Measurements from ENCODE around the gene DGKZ.

DGKZ gene

DNA sequence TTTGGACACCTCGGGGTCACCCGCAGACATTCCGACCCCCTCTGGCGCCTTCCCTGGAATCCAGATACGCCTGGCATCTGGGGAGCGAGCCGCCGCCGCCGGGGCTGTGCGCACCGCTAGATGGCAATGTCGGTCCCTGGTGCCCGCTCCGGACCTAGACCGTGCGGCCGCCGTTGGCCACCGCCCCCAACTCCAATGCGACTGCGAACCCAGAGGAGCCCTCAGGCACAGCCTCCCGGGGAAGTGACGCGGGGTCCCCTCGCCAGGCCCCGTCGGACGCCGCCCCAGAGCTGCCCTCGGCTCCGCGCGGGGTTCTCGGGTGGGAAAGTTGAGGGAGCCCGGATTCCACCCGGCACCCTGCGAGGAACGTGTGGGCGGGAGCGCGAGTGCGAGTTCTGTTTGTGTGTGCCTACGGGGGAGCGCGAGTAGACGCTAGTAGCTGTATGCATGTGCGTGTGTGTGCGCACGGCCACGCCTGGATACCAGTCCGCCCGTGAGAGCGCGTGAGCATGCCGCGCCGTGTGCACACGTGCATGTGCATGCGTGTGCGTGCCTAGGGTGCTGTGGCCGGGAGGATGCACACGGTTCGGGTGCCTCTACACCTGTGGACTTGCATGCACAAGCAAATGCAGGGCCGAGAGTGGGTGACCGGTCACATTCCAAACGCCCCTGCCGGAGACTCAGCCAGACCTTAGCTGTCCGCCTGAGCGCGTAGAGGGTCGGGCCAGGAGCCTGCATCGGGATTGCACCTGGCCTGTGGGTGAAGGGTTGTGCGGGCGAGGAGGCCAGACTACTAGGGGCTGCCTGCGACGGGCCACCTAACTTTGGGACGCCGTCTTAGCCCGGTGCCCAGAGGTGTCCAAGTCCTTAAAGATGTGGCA is 42.4 kb downstream of the DGKZ start:
- no peak overlapping the region for H2AFZ ChIP-seq (ENCODE audit: low read depth, low read length, severe bottlenecking)
- no peaks in the 10 kb centered on the region for H3K9me3 ChIP-seq (ENCODE audit: insufficient read depth, low read length)
- no peaks in the 10 kb centered on the region for H3K79me2 ChIP-seq (ENCODE audit: insufficient read depth, low read length)
- H3K9ac ChIP-seq (ENCODE audit: low read length), result no peak overlapping the region; the same call in 1 of the 2 replicates
- no peaks in the 10 kb centered on the region for H3K36me3 ChIP-seq (ENCODE audit: low read length)
- TF ChIP-seq CTCF (IDR thresholded peaks at IDR 0.05; ENCODE audit: insufficient read depth, low read length, poor library complexity, severe bottlenecking) (peak; percentile 88), EZH2phosphoT487 (conservative IDR thresholded peaks at IDR 0.05; ENCODE audit: low read length) (peak; percentile 75; the same call in 1 of the 2 replicates)
- H4K20me1 ChIP-seq (ENCODE audit: low read depth, low read length), result peaks cover 4% of the 10 kb centered on the region; the same call in 1 of the 2 replicates
- peak overlapping the region; percentile 65 for H3K4me2 ChIP-seq (ENCODE audit: low read depth, low read length, poor library complexity, severe bottlenecking)
- H3K4me3 ChIP-seq (ENCODE audit: insufficient read depth, low read length, poor library complexity, severe bottlenecking), result peak overlapping the region; percentile 39
- no peaks in the 10 kb centered on the region for H3K9me2 ChIP-seq (replicated peaks; ENCODE audit: insufficient read depth, low read length)
- no peaks in the 10 kb centered on the region for H3K27me3 ChIP-seq (ENCODE audit: low read length)
- H3F3A ChIP-seq (ENCODE audit: insufficient read depth), result no peaks in the 10 kb centered on the region
- no peak overlapping the region for H3K27ac ChIP-seq (ENCODE audit: low read depth, low read length)

DNA sequence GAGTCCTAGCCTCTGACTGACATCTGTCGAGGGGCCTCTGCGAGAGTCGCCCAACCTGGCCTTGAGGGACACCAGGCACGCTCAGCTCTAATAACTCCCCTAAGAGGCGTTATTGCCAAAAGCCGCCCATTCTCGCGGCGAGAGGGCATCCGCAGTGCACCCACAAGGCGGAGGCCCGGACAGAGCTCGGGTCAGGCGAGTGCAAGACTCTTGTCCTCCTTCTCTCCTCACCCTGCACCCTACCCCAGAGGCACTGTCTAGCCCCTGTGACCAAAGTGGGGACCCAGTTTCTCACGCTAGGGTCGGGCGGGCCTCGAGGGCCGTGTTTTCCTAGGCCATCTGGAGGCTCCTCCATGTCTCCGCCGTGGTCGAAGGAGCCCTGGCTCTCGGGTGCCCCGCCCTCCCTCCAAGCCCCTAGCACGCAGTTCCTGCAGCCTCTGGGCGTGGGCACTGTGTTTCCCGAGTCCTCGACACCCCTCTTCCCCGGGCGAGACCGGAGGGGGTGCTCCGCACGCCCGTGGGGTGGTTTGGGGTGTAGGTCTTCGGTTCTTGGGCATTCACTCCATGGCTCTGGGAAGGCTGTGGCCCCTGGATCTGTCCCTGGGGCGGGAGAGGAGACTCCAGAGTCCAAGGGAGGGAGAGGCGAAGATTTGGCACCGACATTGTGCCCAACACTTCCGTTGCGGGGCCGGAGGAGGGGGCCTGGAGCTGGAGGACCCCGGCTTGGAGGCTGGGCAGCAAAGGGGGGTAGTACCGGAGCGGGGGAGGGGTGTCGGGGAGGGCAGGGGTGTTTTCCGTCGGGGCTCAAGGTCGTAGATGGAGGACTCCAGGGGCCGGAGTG is 43.3 kb downstream of the DGKZ start:
- Histone ChIP-seq H3K9ac (ENCODE audit: low read length) (no peak overlapping the region), H2AFZ (ENCODE audit: low read depth, low read length, severe bottlenecking) (no peak overlapping the region), H3K9me2 (replicated peaks; ENCODE audit: insufficient read depth, low read length) (no peaks in the 10 kb centered on the region), H4K20me1 (ENCODE audit: low read depth, low read length) (peaks cover 4% of the 10 kb centered on the region; the same call in 1 of the 2 replicates), H3K27me3 (ENCODE audit: low read length) (no peaks in the 10 kb centered on the region), H3K36me3 (ENCODE audit: low read length) (no peaks in the 10 kb centered on the region), H3K9me3 (ENCODE audit: insufficient read depth, low read length) (no peaks in the 10 kb centered on the region), H3K79me2 (ENCODE audit: insufficient read depth, low read length) (no peaks in the 10 kb centered on the region), H3K4me2 (ENCODE audit: low read depth, low read length, poor library complexity, severe bottlenecking) (peak overlapping the region; percentile 65), H3F3A (ENCODE audit: insufficient read depth) (no peaks in the 10 kb centered on the region), H3K4me3 (ENCODE audit: insufficient read depth, low read length, poor library complexity, severe bottlenecking) (no peak overlapping the region), H3K27ac (ENCODE audit: low read depth, low read length) (no peak overlapping the region)
- TF ChIP-seq CTCF (IDR thresholded peaks at IDR 0.05; ENCODE audit: insufficient read depth, low read length, poor library complexity, severe bottlenecking) (no peak), EZH2phosphoT487 (conservative IDR thresholded peaks at IDR 0.05; ENCODE audit: low read length) (no peak)

DNA sequence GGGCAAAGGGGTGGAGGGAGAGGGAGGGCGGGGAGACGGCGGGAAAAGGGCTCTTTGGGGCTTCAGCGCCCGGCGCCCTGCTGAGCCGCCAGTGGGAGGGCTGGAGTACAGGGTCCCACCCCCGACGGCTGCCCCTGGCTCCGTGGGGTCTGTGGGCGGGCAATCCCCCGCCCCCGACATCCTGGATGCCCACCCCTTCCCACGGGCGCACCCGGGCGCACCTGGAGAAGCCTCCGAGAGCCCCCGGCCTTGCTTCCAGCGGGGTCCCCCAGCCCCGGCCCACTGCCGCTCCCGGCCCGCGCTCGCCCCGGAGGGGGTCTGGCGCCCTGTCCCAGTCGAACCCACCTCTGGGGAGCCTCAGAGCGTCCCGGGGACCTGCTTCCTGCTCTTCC is 43.9 kb downstream of the DGKZ start:
- Histone ChIP-seq H3K4me3 (ENCODE audit: insufficient read depth, low read length, poor library complexity, severe bottlenecking) (peak overlapping the region; percentile 19), H3K27ac (ENCODE audit: low read depth, low read length) (no peak overlapping the region)

More for the DNA sequence above, 43.9 kb downstream of the DGKZ start:
- H3K9me2 ChIP-seq (replicated peaks; ENCODE audit: insufficient read depth, low read length), result no peaks in the 10 kb centered on the region
- no peak overlapping the region for H2AFZ ChIP-seq (ENCODE audit: low read depth, low read length, severe bottlenecking)
- no peaks in the 10 kb centered on the region for H3K79me2 ChIP-seq (ENCODE audit: insufficient read depth, low read length)
- peaks cover 4% of the 10 kb centered on the region; the same call in 1 of the 2 replicates for H4K20me1 ChIP-seq (ENCODE audit: low read depth, low read length)
- TF ChIP-seq EZH2phosphoT487 (conservative IDR thresholded peaks at IDR 0.05; ENCODE audit: low read length) (no peak), CTCF (IDR thresholded peaks at IDR 0.05; ENCODE audit: insufficient read depth, low read length, poor library complexity, severe bottlenecking) (no peak)
- H3K4me2 ChIP-seq (ENCODE audit: low read depth, low read length, poor library complexity, severe bottlenecking), result peak overlapping the region; percentile 52
- no peaks in the 10 kb centered on the region for H3F3A ChIP-seq (ENCODE audit: insufficient read depth)
- no peaks in the 10 kb centered on the region for H3K36me3 ChIP-seq (ENCODE audit: low read length)
- no peaks in the 10 kb centered on the region for H3K9me3 ChIP-seq (ENCODE audit: insufficient read depth, low read length)
- no peaks in the 10 kb centered on the region for H3K27me3 ChIP-seq (ENCODE audit: low read length)
- H3K9ac ChIP-seq (ENCODE audit: low read length), result no peak overlapping the region
